ENCODE data around the gene HEATR1.

HEATR1 gene

GRCh38 chr1:236556606-236557005, 47.7 kb downstream of the HEATR1 start:
- H3K9ac ChIP-seq (ENCODE audit: low read length in 2 of 2): no peak overlapping the region
- no peaks in the 10 kb centered on the region for H3K9me3 ChIP-seq (ENCODE audit: control insufficient read depth in 2 of 2, low read length in 2 of 2)
- peaks cover 54 to 67% of the 10 kb centered on the region in 2 donors for H3K36me3 ChIP-seq (ENCODE audit: control insufficient read depth in 2 of 2, insufficient read depth in 2 of 2, low read length in 2 of 2)
- no peaks in the 10 kb centered on the region for H3K4me1 ChIP-seq (ENCODE audit: control insufficient read depth, insufficient read depth, low read length)
- no peaks in the 10 kb centered on the region for H3K27me3 ChIP-seq (ENCODE audit: control insufficient read depth in 1 of 2, insufficient read depth in 2 of 2, low read length in 2 of 2)
- no peak overlapping the region for H3K4me3 ChIP-seq (ENCODE audit: low read length in 2 of 2)
- no peak overlapping the region for H3K27ac ChIP-seq (ENCODE audit: low read length)

GRCh38 chr1:236553370-236553769, 50.9 kb downstream of the HEATR1 start:
- Histone ChIP-seq H3K27me3 (ENCODE audit: control insufficient read depth in 1 of 2, insufficient read depth in 2 of 2, low read length in 2 of 2) (no peaks in the 10 kb centered on the region), H3K4me1 (ENCODE audit: control insufficient read depth, insufficient read depth, low read length) (no peaks in the 10 kb centered on the region), H3K9me3 (ENCODE audit: control insufficient read depth in 2 of 2, low read length in 2 of 2) (no peaks in the 10 kb centered on the region), H3K4me3 (ENCODE audit: low read length in 2 of 2) (no peak overlapping the region), H3K9ac (ENCODE audit: low read length in 2 of 2) (no peak overlapping the region), H3K36me3 (ENCODE audit: control insufficient read depth in 2 of 2, insufficient read depth in 2 of 2, low read length in 2 of 2) (peaks cover 71 to 75% of the 10 kb centered on the region in 2 donors), H3K27ac (ENCODE audit: low read length) (no peak overlapping the region)

- H3K9me3 ChIP-seq (ENCODE audit: control insufficient read depth in 2 of 2, low read length in 2 of 2): no peaks in the 10 kb centered on the region
- H3K27me3 ChIP-seq (ENCODE audit: control insufficient read depth in 1 of 2, insufficient read depth in 2 of 2, low read length in 2 of 2): no peaks in the 10 kb centered on the region
- no peak overlapping the region for H3K27ac ChIP-seq (ENCODE audit: low read length)
- no peaks in the 10 kb centered on the region for H3K4me1 ChIP-seq (ENCODE audit: control insufficient read depth, insufficient read depth, low read length)
- no peak overlapping the region for H3K9ac ChIP-seq (ENCODE audit: low read length in 2 of 2)
- no peak overlapping the region for H3K4me3 ChIP-seq (ENCODE audit: low read length in 2 of 2)
- peaks cover 72 to 76% of the 10 kb centered on the region in 2 donors for H3K36me3 ChIP-seq (ENCODE audit: control insufficient read depth in 2 of 2, insufficient read depth in 2 of 2, low read length in 2 of 2)
Measured at GRCh38 chr1:236552901-236553300, 51.4 kb downstream of the HEATR1 start.

DNA sequence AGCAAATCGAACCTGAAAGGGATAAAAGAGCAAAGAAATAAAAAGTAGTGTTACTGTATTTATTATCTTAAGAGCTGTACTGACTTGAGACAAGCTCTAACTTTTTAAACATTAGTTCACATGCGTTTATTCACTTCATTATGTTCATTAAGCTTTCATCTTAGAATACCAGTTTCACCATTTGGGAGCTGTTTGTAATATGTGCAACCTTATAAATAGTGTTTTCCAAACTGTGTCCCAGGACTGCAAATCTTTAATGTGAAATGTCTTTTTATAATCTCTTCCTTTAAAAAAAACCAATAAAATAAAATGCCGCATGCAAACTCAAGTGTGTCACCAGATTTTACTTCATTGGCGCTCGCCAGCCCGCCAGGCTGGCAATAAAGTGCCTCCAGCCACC, 52.2 kb downstream of the HEATR1 start:
- Histone ChIP-seq H3K4me3 (ENCODE audit: low read length in 2 of 2) (no peak overlapping the region), H3K9ac (ENCODE audit: low read length in 2 of 2) (no peak overlapping the region), H3K9me3 (ENCODE audit: control insufficient read depth in 2 of 2, low read length in 2 of 2) (no peaks in the 10 kb centered on the region), H3K4me1 (ENCODE audit: control insufficient read depth, insufficient read depth, low read length) (no peaks in the 10 kb centered on the region), H3K36me3 (ENCODE audit: control insufficient read depth in 2 of 2, insufficient read depth in 2 of 2, low read length in 2 of 2) (peaks cover 71 to 77% of the 10 kb centered on the region in 2 donors), H3K27me3 (ENCODE audit: control insufficient read depth in 1 of 2, insufficient read depth in 2 of 2, low read length in 2 of 2) (no peaks in the 10 kb centered on the region), H3K27ac (ENCODE audit: low read length) (no peak overlapping the region)

DNA sequence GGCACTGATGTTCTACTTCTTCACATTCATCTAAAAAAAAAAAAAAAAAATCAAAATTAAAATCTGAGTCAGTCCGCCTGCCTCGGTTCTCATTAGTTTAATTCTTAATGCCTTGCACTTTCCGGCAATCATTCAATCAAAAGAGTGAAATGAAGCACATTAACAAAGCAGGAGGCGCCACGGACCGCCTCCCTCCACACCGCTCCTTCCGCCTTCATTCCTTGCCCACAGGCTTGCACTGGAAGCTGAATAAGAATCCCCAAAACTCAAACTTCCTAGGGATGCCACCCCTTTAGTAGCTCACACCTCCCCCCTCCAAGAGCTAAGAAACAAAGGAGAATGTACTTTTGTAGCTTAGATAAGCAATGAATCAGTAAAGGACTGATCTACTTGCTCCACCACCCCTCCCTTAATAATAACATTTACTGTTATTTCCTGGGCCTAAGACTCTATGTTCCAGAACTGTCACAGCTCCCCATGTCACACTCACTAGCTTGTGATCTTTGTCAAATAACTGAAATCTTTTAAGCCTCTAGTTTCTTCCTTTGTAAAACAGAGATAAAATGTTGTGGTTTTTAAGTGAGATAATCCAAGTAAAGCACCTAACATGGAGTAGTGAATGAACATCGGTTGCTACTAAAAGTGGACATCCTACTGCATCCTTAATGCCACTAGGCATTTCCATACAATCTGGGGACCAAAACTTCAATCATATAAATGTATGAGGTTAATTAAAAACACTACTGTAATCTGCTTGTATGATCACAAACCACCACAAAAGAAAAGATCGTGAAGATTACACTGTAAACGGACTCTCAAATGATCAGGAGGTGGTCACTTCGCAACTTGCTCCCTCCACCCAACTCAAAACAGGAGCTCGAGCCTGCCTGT, 53.1 kb downstream of the HEATR1 start:
- Histone ChIP-seq H3K27me3 (ENCODE audit: control insufficient read depth in 1 of 2, insufficient read depth in 2 of 2, low read length in 2 of 2) (no peaks in the 10 kb centered on the region), H3K36me3 (ENCODE audit: control insufficient read depth in 2 of 2, insufficient read depth in 2 of 2, low read length in 2 of 2) (peaks cover 73 to 76% of the 10 kb centered on the region in 2 donors), H3K27ac (ENCODE audit: low read length) (no peak overlapping the region), H3K4me3 (ENCODE audit: low read length in 2 of 2) (no peak overlapping the region), H3K4me1 (ENCODE audit: control insufficient read depth, insufficient read depth, low read length) (no peaks in the 10 kb centered on the region), H3K9me3 (ENCODE audit: control insufficient read depth in 2 of 2, low read length in 2 of 2) (no peaks in the 10 kb centered on the region), H3K9ac (ENCODE audit: low read length in 2 of 2) (no peak overlapping the region)

DNA sequence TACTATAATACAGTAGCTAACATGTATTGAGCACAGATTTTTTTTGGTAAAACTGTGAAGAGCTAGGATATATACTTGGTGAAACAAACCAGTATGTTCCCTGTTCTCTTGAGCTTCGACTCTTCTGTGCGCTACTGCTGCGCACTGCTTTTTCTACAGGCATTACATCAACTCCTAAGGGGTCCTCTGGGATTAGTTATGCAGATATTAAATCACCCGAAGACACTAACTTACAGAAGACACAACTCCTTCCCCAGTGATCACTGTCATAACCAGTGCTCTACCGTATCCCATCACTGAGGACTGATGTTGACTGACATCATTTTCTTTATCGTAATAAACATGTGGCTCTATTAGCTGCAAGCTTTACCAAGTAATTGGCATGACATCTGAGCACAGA, 55.9 kb downstream of the HEATR1 start:
- no peaks in the 10 kb centered on the region for H3K4me1 ChIP-seq (ENCODE audit: control insufficient read depth, insufficient read depth, low read length)
- no peak overlapping the region for H3K27ac ChIP-seq (ENCODE audit: low read length)
- no peak overlapping the region for H3K9ac ChIP-seq (ENCODE audit: low read length in 2 of 2)
- H3K36me3 ChIP-seq (ENCODE audit: control insufficient read depth in 2 of 2, insufficient read depth in 2 of 2, low read length in 2 of 2): peaks cover 67 to 75% of the 10 kb centered on the region in 2 donors
- H3K4me3 ChIP-seq (ENCODE audit: low read length in 2 of 2): no peak overlapping the region
- H3K9me3 ChIP-seq (ENCODE audit: control insufficient read depth in 2 of 2, low read length in 2 of 2): no peaks in the 10 kb centered on the region
- H3K27me3 ChIP-seq (ENCODE audit: control insufficient read depth in 1 of 2, insufficient read depth in 2 of 2, low read length in 2 of 2): no peaks in the 10 kb centered on the region

DNA sequence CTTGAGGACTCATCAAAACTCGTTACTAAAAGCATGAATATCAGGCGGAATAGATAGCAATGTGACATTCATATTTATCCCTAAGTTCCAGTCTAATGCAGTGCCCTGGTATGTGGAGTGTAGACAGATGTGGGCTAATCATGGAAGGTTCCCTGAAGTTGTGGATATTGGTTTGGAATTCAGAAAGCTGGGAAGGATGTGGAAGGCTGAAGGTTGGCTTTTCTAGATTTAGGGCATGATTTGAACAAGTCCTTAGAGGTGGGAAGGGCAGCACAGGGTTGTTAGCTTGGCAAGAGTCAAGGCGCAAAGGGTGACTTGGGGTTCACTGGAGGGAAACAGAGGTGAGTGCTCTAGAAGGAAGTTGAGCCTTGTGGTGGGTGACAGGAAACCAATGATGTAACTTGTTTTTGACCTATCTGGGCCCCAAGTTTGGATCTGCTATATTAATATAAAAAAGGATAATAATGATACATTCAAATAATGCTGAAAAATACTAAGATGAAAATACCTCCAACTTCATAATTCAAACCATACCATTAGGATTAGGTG, 58.6 kb downstream of the HEATR1 start:
- no peaks in the 10 kb centered on the region for H3K9me3 ChIP-seq (ENCODE audit: control insufficient read depth in 2 of 2, low read length in 2 of 2)

GRCh38 chr1:236543065-236543669, 61.1 kb downstream of the HEATR1 start:
- no peaks in the 10 kb centered on the region for H3K27me3 ChIP-seq (ENCODE audit: control insufficient read depth in 1 of 2, insufficient read depth in 2 of 2, low read length in 2 of 2)
- H3K9me3 ChIP-seq (ENCODE audit: control insufficient read depth in 2 of 2, low read length in 2 of 2): no peaks in the 10 kb centered on the region
- H3K4me3 ChIP-seq (ENCODE audit: low read length in 2 of 2): no peak overlapping the region
- no peaks in the 10 kb centered on the region for H3K4me1 ChIP-seq (ENCODE audit: control insufficient read depth, insufficient read depth, low read length)
- peaks cover 65 to 70% of the 10 kb centered on the region in 2 donors for H3K36me3 ChIP-seq (ENCODE audit: control insufficient read depth in 2 of 2, insufficient read depth in 2 of 2, low read length in 2 of 2)
- H3K27ac ChIP-seq (ENCODE audit: low read length): no peak overlapping the region
- H3K9ac ChIP-seq (ENCODE audit: low read length in 2 of 2): no peak overlapping the region

More for the DNA sequence above, 58.6 kb downstream of the HEATR1 start:
- Histone ChIP-seq H3K27me3 (ENCODE audit: control insufficient read depth in 1 of 2, insufficient read depth in 2 of 2, low read length in 2 of 2) (no peaks in the 10 kb centered on the region), H3K9ac (ENCODE audit: low read length in 2 of 2) (no peak overlapping the region), H3K27ac (ENCODE audit: low read length) (no peak overlapping the region), H3K36me3 (ENCODE audit: control insufficient read depth in 2 of 2, insufficient read depth in 2 of 2, low read length in 2 of 2) (peaks cover 66 to 72% of the 10 kb centered on the region in 2 donors), H3K4me1 (ENCODE audit: control insufficient read depth, insufficient read depth, low read length) (no peaks in the 10 kb centered on the region), H3K4me3 (ENCODE audit: low read length in 2 of 2) (no peak overlapping the region)

DNA sequence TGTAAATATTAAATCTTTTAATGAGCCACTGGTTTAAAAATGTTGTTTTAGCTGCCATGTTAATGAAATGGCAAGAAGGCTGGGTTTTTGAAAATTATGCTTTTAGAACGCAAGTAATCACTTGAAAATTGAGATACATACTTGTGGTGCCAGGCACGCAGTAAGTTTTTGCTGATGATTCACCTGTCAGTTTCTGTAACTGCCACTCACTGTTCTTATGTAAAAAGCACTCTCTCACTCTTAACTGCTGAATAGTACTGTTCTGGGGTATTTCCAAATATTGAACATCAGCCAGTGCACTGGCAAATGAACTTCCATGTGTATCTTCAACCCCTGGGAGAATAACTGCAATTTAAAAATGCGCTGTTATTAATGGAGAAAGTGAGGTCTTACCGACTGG, 62.6 kb downstream of the HEATR1 start:
- Histone ChIP-seq H3K9me3 (ENCODE audit: control insufficient read depth in 2 of 2, low read length in 2 of 2) (no peaks in the 10 kb centered on the region), H3K4me3 (ENCODE audit: low read length in 2 of 2) (no peak overlapping the region), H3K27ac (ENCODE audit: low read length) (no peak overlapping the region)

GRCh38 chr1:236540813-236541465, 63.4 kb downstream of the HEATR1 start:
- H3K4me3 ChIP-seq (ENCODE audit: low read length in 2 of 2): no peak overlapping the region
- H3K9me3 ChIP-seq (ENCODE audit: control insufficient read depth in 2 of 2, low read length in 2 of 2): no peaks in the 10 kb centered on the region
- no peaks in the 10 kb centered on the region for H3K27me3 ChIP-seq (ENCODE audit: control insufficient read depth in 1 of 2, insufficient read depth in 2 of 2, low read length in 2 of 2)
- no peak overlapping the region for H3K9ac ChIP-seq (ENCODE audit: low read length in 2 of 2)
- H3K36me3 ChIP-seq (ENCODE audit: control insufficient read depth in 2 of 2, insufficient read depth in 2 of 2, low read length in 2 of 2): peaks cover 47 to 62% of the 10 kb centered on the region in 2 donors
- no peak overlapping the region for H3K27ac ChIP-seq (ENCODE audit: low read length)
- no peaks in the 10 kb centered on the region for H3K4me1 ChIP-seq (ENCODE audit: control insufficient read depth, insufficient read depth, low read length)

More for the DNA sequence above, 62.6 kb downstream of the HEATR1 start:
- Histone ChIP-seq H3K9ac (ENCODE audit: low read length in 2 of 2) (no peak overlapping the region), H3K4me1 (ENCODE audit: control insufficient read depth, insufficient read depth, low read length) (no peaks in the 10 kb centered on the region), H3K27me3 (ENCODE audit: control insufficient read depth in 1 of 2, insufficient read depth in 2 of 2, low read length in 2 of 2) (no peaks in the 10 kb centered on the region), H3K36me3 (ENCODE audit: control insufficient read depth in 2 of 2, insufficient read depth in 2 of 2, low read length in 2 of 2) (peaks cover 55 to 61% of the 10 kb centered on the region in 2 donors)

Data from stomach smooth muscle (tissue), 2 donors.